CD4-positive, CD25-positive, alpha-beta regulatory T cell (primary cell): ENCODE results near the gene CCDC88C. TPM values are rescaled to one million over a fixed set of nuclear protein-coding genes. Genes with fewer than 3 reads are reported as not detected.

ENCODE experiments used
- ATAC-seq, 2 donors: fragments of 150-1000 bp; cut with Tn5 transposase; one replicate each; pipeline ENCODE4 v1.10.0; 2021; ENCODE audit warnings: low read depth in 2 of 2, moderate number of reproducible peaks in 2 of 2, moderate library complexity in 1 of 2
- DNase-seq, 3 donors: peaks; one replicate each; pipeline versions ENCODE4 v3.0.0 to v3.0.0-alpha.2; 2012 to 2022; ENCODE audit warnings: mixed read lengths in 1 of 3
- H3K27ac ChIP-seq: one replicate; pipeline ENCODE4 v1.7.0; 2013; ENCODE audit warnings: mild to moderate bottlenecking, low read length; ENCODE audit not compliant: insufficient read depth, poor library complexity, severe bottlenecking
- H3K27me3 ChIP-seq: one replicate; pipeline ENCODE4 v1.7.0; 2013; ENCODE audit warnings: low read length; ENCODE audit not compliant: control insufficient read depth, insufficient read depth
- H3K36me3 ChIP-seq: one replicate; pipeline ENCODE4 v1.7.0; 2013; ENCODE audit warnings: mild to moderate bottlenecking, low read length, moderate library complexity; ENCODE audit not compliant: control insufficient read depth, insufficient read depth
- H3K4me1 ChIP-seq: 2 replicates; pipeline ENCODE4 v1.7.0; 2013; ENCODE audit warnings: mild to moderate bottlenecking, low read length; ENCODE audit not compliant: insufficient read depth, control insufficient read depth, poor library complexity, severe bottlenecking
- H3K4me3 ChIP-seq: one replicate; pipeline ENCODE4 v1.7.0; 2013; ENCODE audit warnings: low read depth, mild to moderate bottlenecking, low read length, moderate library complexity
- H3K9me3 ChIP-seq, 2 experiments: 1 replicate in 1 of 2; 2 replicates in 1 of 2; pipeline ENCODE4 v1.7.0; 2013; ENCODE audit warnings: low read length in 2 of 2, mild to moderate bottlenecking in 1 of 2, moderate library complexity in 1 of 2; ENCODE audit not compliant: control insufficient read depth in 2 of 2
- H3K27ac Mint-ChIP-seq, 3 donors: one replicate each; pipeline ENCODE4 v1.8.0; 2020 to 2022; ENCODE audit warnings: mild to moderate bottlenecking in 3 of 3, mixed read lengths in 3 of 3, moderate library complexity in 2 of 3
- H3K27me3 Mint-ChIP-seq: one replicate; pipeline ENCODE4 v1.8.0; 2022; ENCODE audit warnings: mild to moderate bottlenecking, mixed read lengths
- H3K36me3 Mint-ChIP-seq: one replicate; pipeline ENCODE4 v1.8.0; 2020; ENCODE audit warnings: mixed read lengths
- H3K4me1 Mint-ChIP-seq, 4 donors: one replicate each; pipeline ENCODE4 v1.8.0; 2020 to 2022; ENCODE audit warnings: mixed read lengths in 4 of 4, mild to moderate bottlenecking in 1 of 4
- H3K4me3 Mint-ChIP-seq, 4 donors: one replicate each; pipeline ENCODE4 v1.8.0; 2020 to 2022; ENCODE audit warnings: mild to moderate bottlenecking in 4 of 4, mixed read lengths in 4 of 4, moderate library complexity in 3 of 4
- H3K9me3 Mint-ChIP-seq, 7 donors: one replicate each; pipeline ENCODE4 v1.8.0; 2020 to 2022; ENCODE audit warnings: mixed read lengths in 7 of 7, mild to moderate bottlenecking in 3 of 7, moderate library complexity in 2 of 7
- polyA plus RNA-seq, 4 donors: library from polyadenylated mRNA; unstranded; fragments of 300-500 nt; fragmentation: Illumina TruSeq; gene quantifications; one replicate each; pipeline ENCODE4 v1.2.3, GENCODE V29; 2021
- total RNA-seq: library from RNA; stranded (reverse); gene quantifications from one replicate; pipeline ENCODE4 v1.2.3, GENCODE V29; 2022

The CCDC88C gene
- total and polyA plus RNA-seq, 5 donors from 2014 or later, result 25.9 to 466 (median 31.8) TPM

DNA sequence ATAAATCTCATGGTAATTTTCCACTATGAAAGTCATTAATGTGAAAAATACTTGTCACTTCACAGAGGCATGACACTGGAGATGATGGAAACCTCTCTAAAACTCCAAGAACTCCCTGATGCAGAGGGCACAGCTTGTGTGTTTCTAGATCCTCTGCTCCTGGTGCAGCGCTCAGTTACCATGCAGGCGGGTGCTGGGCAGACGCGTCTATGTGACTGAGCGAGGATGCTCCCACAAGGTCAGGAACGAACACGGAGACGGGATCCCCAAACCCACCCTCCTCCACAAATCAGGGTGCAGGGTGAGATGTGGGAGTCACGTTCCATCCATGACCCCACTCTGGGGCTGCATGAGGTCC, 81.5 kb downstream of the CCDC88C start:
- no peak overlapping the region for H3K27ac ChIP-seq
- DNase-seq, result no peak
- H3K27me3 ChIP-seq, result no peaks in the 10 kb centered on the region
- Mint-ChIP-seq H3K4me3 (no peak overlapping the region), H3K9me3 (no peaks in the 10 kb centered on the region), H3K27me3 (no peaks in the 10 kb centered on the region), H3K36me3 (peaks cover 42% of the 10 kb centered on the region), H3K4me1 (peaks cover 11 to 46% (median 30%) of the 10 kb centered on the region in 4 donors), H3K27ac (no peak overlapping the region)
- H3K36me3 ChIP-seq, result peaks cover 87% of the 10 kb centered on the region
- no peaks in the 10 kb centered on the region for H3K9me3 ChIP-seq
- peaks cover 26% of the 10 kb centered on the region for H3K4me1 ChIP-seq
- H3K4me3 ChIP-seq, result no peak overlapping the region
- ATAC-seq, result no peak

DNA sequence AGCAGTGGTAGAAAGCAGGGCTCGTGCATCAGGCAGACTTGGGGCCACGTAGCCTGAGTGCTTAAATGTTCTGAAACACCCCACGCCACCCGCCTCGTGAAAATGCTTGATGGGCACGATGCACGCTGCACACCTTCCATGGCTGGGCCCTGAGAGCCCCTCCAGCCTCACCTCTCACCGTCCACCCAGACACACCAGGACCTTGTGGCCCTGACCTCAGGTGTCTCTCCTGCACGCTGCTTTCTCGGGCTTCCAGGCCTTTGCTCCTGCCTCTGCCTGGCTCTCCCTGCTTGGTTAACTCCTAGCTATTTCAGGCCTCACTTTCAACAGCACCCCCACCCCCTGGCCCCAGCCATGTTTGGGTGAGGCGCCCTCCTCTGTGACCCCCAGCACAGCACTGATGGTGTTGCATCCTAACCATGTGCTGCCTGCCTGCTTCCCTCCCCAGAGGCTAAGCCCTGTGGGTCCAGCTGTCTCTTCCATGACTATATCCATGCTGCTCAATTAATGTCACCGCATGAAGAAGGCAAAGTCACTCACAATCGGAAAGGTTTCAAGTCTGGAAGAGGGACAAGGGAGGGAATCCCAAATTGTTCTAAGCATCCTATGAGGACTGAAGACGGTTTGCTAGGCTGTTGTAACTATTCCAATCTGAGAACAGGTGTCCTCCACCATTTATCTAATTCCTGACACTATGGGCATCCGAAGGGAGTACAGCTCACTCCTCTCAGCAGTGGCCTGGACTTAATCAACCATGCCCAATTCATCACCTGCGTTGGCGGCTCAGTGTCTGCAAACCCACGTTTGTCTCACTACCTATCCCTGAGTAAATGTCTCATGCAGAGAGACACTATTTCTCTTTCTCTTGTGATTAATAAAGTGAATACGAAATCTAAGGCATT, 82.2 kb downstream of the CCDC88C start:
- Mint-ChIP-seq H3K27me3 (no peaks in the 10 kb centered on the region), H3K4me1 (peaks cover 8 to 50% (median 34%) of the 10 kb centered on the region in 4 donors), H3K27ac (peak overlapping the region; percentile 76 to 92 (median 80)), H3K9me3 (no peaks in the 10 kb centered on the region), H3K4me3 (no peak overlapping the region), H3K36me3 (peaks cover 40% of the 10 kb centered on the region)
- no peaks in the 10 kb centered on the region for H3K9me3 ChIP-seq
- H3K27me3 ChIP-seq, result no peaks in the 10 kb centered on the region
- H3K36me3 ChIP-seq, result peaks cover 85% of the 10 kb centered on the region
- no peak for ATAC-seq
- H3K4me3 ChIP-seq, result no peak overlapping the region
- H3K27ac ChIP-seq, result no peak overlapping the region
- no peak for DNase-seq
- peaks cover 33% of the 10 kb centered on the region for H3K4me1 ChIP-seq

DNA sequence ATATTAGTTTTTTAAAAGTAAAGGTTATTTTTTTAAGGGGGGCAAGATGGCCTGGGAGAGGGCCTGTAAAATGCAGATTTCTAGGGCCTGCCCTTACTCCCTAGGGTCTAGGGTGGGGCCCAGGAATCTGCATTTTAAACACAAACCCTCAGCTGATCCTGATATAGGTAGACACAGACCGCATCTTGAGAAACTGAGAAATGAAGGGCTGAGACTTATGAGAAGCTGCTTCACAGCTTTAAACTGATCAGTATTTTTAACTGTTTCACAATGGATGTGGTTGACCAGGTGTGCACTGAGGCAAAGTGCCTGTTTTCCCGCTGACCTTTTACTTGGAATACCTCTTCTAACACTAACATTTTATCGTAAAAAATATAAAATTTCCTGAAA, 84.0 kb downstream of the CCDC88C start:
- H3K27me3 Mint-ChIP-seq, result no peaks in the 10 kb centered on the region
- no peak overlapping the region for H3K4me3 Mint-ChIP-seq
- H3K9me3 ChIP-seq, result no peaks in the 10 kb centered on the region
- peaks cover 6 to 63% (median 46%) of the 10 kb centered on the region in 4 donors for H3K4me1 Mint-ChIP-seq
- H3K4me1 ChIP-seq, result peaks cover 50% of the 10 kb centered on the region
- peaks cover 32% of the 10 kb centered on the region for H3K36me3 Mint-ChIP-seq
- DNase-seq (no peak), ATAC-seq (no peak)
- H3K27ac ChIP-seq, result peak overlapping the region; percentile 62
- peaks cover 83% of the 10 kb centered on the region for H3K36me3 ChIP-seq
- peak overlapping the region; percentile 22 to 85 (median 70) for H3K27ac Mint-ChIP-seq
- H3K9me3 Mint-ChIP-seq, result no peaks in the 10 kb centered on the region
- no peaks in the 10 kb centered on the region for H3K27me3 ChIP-seq
- no peak overlapping the region for H3K4me3 ChIP-seq

DNA sequence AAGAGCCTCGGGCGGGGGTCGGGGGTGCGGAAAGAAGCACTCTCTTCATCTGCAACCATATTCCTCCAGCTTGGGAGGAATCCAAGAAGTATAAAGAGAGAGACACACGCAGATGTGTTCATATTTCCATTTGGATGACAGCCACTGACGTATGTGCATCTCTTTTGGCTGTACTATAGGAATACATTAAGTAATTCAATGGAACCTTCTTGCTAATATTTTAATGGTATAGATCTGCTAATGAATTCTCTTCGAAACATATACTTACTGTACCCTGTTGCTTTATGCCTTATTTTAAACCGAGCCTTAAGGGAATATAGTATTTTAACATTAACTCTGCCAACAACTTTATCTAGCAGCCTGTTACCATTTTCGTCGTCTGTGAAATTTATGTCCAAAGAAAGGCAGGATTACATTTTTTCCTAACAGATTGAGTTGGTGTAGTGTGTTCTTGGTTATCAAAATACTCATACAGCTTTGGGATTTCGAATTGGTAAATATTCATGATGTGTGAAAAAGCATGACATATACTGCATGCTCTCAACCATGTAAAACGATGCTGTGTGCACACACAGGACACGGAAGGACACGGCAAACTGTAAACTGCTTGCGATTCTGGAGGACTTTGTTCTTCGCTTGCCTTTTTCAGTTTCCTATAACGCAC, 84.5 kb downstream of the CCDC88C start:
- Histone ChIP-seq H3K36me3 (peaks cover 83% of the 10 kb centered on the region), H3K9me3 (no peaks in the 10 kb centered on the region), H3K4me1 (peaks cover 52% of the 10 kb centered on the region), H3K4me3 (no peak overlapping the region), H3K27ac (peak overlapping the region; percentile 62), H3K27me3 (no peaks in the 10 kb centered on the region)
- Mint-ChIP-seq H3K27me3 (no peaks in the 10 kb centered on the region), H3K4me3 (peak overlapping the region in 2 of 4 donors; percentile 11 to 31), H3K9me3 (no peaks in the 10 kb centered on the region), H3K27ac (peak overlapping the region; percentile 22 to 100 (median 70)), H3K4me1 (peaks cover 6 to 68% (median 47%) of the 10 kb centered on the region in 4 donors), H3K36me3 (peaks cover 32% of the 10 kb centered on the region)
- DNase-seq (no peak), ATAC-seq (no peak)

DNA sequence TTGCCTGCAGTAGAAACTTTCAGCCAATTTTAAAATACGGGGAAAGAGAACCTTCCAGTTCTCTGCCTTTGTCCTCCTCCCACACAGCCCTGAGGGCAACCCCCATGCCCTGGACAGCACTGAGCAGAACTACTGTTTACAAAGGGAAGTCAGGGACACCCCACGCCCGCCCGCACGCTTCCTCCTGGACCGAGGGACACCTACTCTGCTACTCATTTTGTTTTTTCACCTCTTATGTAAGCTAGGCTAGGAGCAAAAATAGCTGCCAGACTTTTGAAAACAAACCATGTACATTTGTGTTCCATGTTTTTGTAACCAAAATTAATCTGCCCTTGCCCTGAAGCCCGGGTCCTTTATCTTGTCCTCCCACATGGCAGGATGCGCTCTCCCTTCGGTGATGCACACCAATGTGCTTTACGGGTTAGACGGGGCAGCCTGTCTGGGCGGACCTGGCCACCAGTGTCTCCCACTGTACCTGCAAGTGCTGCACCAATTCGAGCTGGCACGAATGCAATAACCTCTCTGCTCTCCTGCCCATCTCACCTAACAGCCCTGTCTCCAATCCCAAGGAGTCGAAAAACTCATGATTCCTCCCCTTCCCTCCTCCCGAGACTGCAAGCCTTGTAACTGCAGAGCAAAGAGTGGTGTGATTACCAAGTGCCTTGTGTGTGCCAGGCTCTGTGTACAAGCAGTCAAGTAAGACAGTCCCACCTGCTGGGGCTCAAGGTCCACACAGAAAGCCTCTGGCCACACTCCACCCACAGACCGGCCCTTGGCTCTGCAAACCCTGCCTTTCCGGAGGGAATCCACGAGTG, 85.2 kb downstream of the CCDC88C start:
- no peak overlapping the region for H3K4me3 ChIP-seq
- DNase-seq (no peak), ATAC-seq (no peak)
- Mint-ChIP-seq H3K4me1 (peaks cover 6 to 76% (median 51%) of the 10 kb centered on the region in 4 donors), H3K4me3 (peak overlapping the region in 3 of 4 donors; percentile 48 to 74 (median 53)), H3K27me3 (no peaks in the 10 kb centered on the region), H3K36me3 (peaks cover 37% of the 10 kb centered on the region), H3K27ac (peak overlapping the region; percentile 99 to 100 (median 100)), H3K9me3 (no peaks in the 10 kb centered on the region)
- H3K9me3 ChIP-seq, result no peaks in the 10 kb centered on the region
- peaks cover 82% of the 10 kb centered on the region for H3K36me3 ChIP-seq
- peaks cover 52% of the 10 kb centered on the region for H3K4me1 ChIP-seq
- H3K27me3 ChIP-seq, result no peaks in the 10 kb centered on the region
- peak overlapping the region; percentile 71 for H3K27ac ChIP-seq

DNA sequence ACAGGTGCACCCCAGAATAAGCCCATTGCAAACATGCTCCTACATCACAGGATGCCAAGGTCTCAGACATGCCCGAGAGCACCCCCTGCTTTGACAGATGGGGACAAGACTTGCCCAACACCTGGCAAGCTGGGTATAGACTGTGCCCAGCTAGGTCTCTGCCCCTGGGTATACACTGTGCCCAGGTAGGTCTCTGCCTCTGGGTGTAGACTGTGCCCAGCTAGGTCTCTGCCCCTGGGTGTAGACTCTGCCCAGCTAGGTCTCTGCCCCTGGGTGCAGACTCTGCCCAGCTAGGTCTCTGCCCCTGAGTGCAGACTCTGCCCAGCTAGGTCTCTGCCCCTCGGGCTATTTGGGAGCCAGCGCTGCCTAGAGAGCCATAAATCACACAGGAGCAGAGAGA, 85.9 kb downstream of the CCDC88C start:
- Histone ChIP-seq H3K4me1 (peaks cover 58% of the 10 kb centered on the region), H3K9me3 (no peaks in the 10 kb centered on the region), H3K4me3 (no peak overlapping the region), H3K36me3 (peaks cover 80% of the 10 kb centered on the region), H3K27me3 (no peaks in the 10 kb centered on the region), H3K27ac (peak overlapping the region; percentile 71)
- ATAC-seq, result peak in 1 of 2 donors; percentile 29
- DNase-seq, result no peak
- H3K27ac Mint-ChIP-seq, result peak overlapping the region; percentile 99 to 100 (median 100)
- no peaks in the 10 kb centered on the region for H3K27me3 Mint-ChIP-seq
- peaks cover 41% of the 10 kb centered on the region for H3K36me3 Mint-ChIP-seq
- H3K4me1 Mint-ChIP-seq, result peaks cover 6 to 82% (median 52%) of the 10 kb centered on the region in 4 donors
- peak overlapping the region; percentile 43 to 61 (median 51) for H3K4me3 Mint-ChIP-seq
- H3K9me3 Mint-ChIP-seq, result no peaks in the 10 kb centered on the region

DNA sequence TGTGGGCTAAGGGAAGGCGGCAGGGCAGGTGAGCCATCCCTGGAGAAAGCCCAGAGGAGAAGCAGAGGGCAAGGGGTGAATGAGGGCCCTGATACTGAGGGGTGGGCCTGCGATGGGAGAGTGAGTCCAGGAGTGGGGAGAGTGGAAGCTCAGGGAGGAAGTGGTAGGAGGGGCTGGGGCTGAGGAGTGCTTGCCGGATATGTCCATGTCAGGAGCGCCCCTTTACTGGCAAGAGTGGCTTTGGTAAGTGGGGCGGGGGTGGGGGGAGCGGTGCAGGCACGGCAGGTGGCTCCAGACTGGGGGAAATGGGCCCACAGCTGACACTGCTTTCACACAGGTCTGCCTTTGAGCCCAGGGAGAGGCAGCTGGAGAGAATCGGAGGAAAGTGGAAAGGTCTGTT, 86.8 kb downstream of the CCDC88C start:
- Histone ChIP-seq H3K27me3 (no peaks in the 10 kb centered on the region), H3K4me1 (peaks cover 67% of the 10 kb centered on the region), H3K36me3 (peaks cover 79% of the 10 kb centered on the region), H3K9me3 (no peaks in the 10 kb centered on the region), H3K27ac (peak overlapping the region; percentile 71), H3K4me3 (no peak overlapping the region)
- peak; percentile 48 to 55 for ATAC-seq
- Mint-ChIP-seq H3K36me3 (peaks cover 44% of the 10 kb centered on the region), H3K4me3 (peak overlapping the region in 3 of 4 donors; percentile 16 to 63 (median 54)), H3K9me3 (no peaks in the 10 kb centered on the region), H3K27ac (peak overlapping the region; percentile 99 to 100 (median 100)), H3K27me3 (no peaks in the 10 kb centered on the region), H3K4me1 (peaks cover 9 to 90% (median 57%) of the 10 kb centered on the region in 4 donors)
- peak in 1 of 3 donors; percentile 53 for DNase-seq
